ENCODE data around the gene LCN9.
"Not testable (repeated sequence)": the region's sequence is repeated elsewhere in the genome, so short reads cannot be mapped to it uniquely, and the experiment has no call there.

The LCN9 gene

GRCh38 chr9:135662758-135663450 lies at the start of gene LCN9:
Gene LCN9 (plus strand): TSS chr9:135663309. CDS start chr9:135663322, 13 bp downstream.
- DNase-seq = peak in 31 of 58 donors; percentile 4 to 79 (median 29)

GRCh38 chr9:135613946-135614805 lies 48.9 kb upstream of the LCN9 start:
- DNase-seq = no peak

- no peak for DNase-seq
Observed at GRCh38 chr9:135614821-135615665, 48.1 kb upstream of the LCN9 start.

- no peak for DNase-seq
Observed at GRCh38 chr9:135615666-135616618, 47.2 kb upstream of the LCN9 start.

- no peak for DNase-seq
Observed at GRCh38 chr9:135616619-135617537, 46.2 kb upstream of the LCN9 start.

- no peak for DNase-seq
Observed at GRCh38 chr9:135617538-135617900, 45.6 kb upstream of the LCN9 start.

GRCh38 chr9:135617991-135618411 lies 45.1 kb upstream of the LCN9 start:
- DNase-seq = no peak

GRCh38 chr9:135618866-135619598 lies 44.1 kb upstream of the LCN9 start:
- DNase-seq = no peak

- no peak for DNase-seq
Observed at GRCh38 chr9:135619599-135619886, 43.6 kb upstream of the LCN9 start.

GRCh38 chr9:135620558-135620957 lies 42.6 kb upstream of the LCN9 start:
- no peak for DNase-seq

- DNase-seq = no peak
Observed at GRCh38 chr9:135622415-135623020, 40.6 kb upstream of the LCN9 start.

- no peak for DNase-seq
Observed at GRCh38 chr9:135624282-135624681, 38.8 kb upstream of the LCN9 start.

- no peak for DNase-seq
Observed at GRCh38 chr9:135632841-135633240, 30.3 kb upstream of the LCN9 start.

GRCh38 chr9:135636930-135637530 lies 26.1 kb upstream of the LCN9 start:
- DNase-seq = not testable (repeated sequence)

GRCh38 chr9:135639196-135639595 lies 23.9 kb upstream of the LCN9 start, which contains the start of gene GLT6D1:
Gene GLT6D1 (minus strand): TSS chr9:135639540. CDS start chr9:135639187, 353 bp downstream.
- DNase-seq = no peak

- no peak for DNase-seq
Observed at GRCh38 chr9:135641047-135641446, 22.1 kb upstream of the LCN9 start.

- DNase-seq = no peak
Observed at GRCh38 chr9:135641745-135642144, 21.4 kb upstream of the LCN9 start.

All from anterior cingulate cortex (tissue), 58 donors.